ENCODE results near the gene MT3. TPM values are rescaled to one million over a fixed set of nuclear protein-coding genes. Genes with fewer than 3 reads are reported as not detected.

Gene MT3
- total and polyA plus RNA-seq, 2 of the 8 experiments (the other 6 are each of a cell fraction or from before 2014, with no cell fraction given) = 0.17 TPM; not detected in 1

GRCh38 chr16:56542039-56542438 is 47.3 kb upstream of the MT3 start (continued):
- TF ChIP-seq GABPA (IDR thresholded peaks at IDR 0.05; ENCODE audit: borderline replicate concordance, insufficient read depth, low read length) (no peak), MAFK (IDR thresholded peaks at IDR 0.05; ENCODE audit: low read depth, low read length) (no peak), KDM5A (IDR thresholded peaks at IDR 0.05; ENCODE audit: low read length) (no peak), SP1 (IDR thresholded peaks at IDR 0.05; ENCODE audit: low read depth, low read length) (no peak), TCF12 (IDR thresholded peaks at IDR 0.05; ENCODE audit: low read depth, low read length) (no peak), POLR2AphosphoS5 (IDR thresholded peaks at IDR 0.05; ENCODE audit: low read depth, low read length) (no peak)

Measured in H1 (cell line).